Activated effector memory CD4-positive, alpha-beta T cell treated with Interleukin-2 at 50 U/mL for 16 hours (primary cell): Measurements from ENCODE around the gene MAP4K3.
"Not testable (repeated sequence)": the region's sequence is repeated elsewhere in the genome, so short reads cannot be mapped to it uniquely, and the experiment has no call there.

Source experiments
- DNase-seq: peaks from one replicate; pipeline ENCODE4 v3.0.0-alpha.2; 2020

The MAP4K3 gene

DNA sequence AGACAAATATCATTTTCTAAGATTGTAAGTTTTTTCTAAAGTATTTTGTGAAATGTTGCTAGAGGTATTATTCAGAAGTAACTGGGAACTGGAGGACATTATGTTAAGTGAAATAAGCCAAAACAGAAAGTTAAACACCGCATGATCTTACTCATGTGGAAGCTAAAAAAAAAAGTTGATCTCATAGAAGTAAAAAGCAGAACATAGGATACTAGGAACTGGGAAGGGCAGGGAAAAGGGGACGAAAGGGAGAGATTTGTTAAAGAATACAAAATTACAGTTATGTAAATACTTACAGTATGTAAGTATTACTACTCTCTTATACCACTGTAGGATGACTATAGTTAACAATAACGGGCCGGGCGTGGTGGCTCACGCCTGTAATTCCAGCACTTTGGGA lies 146.7 kb downstream of the MAP4K3 start:
- DNase-seq, result no peak

DNA sequence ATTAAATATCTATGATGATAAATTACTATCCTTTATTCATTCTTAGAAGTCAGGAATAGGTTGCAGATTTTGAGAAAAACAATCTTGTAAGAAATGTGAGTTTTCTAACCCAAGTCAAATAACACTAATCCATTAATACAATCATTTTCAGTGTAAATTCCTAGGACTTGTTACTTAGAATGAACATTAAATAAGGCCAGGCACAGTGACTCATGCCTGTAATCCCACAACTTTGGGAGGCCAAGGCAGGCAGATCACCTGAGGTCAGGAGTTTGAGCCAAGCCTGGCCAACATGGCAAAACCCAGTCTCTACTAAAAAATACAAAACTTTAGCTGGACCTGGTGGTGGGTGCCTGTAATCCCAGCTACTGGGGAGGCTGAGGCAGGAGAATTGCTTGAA lies 147.5 kb downstream of the MAP4K3 start:
- no peak for DNase-seq

DNA sequence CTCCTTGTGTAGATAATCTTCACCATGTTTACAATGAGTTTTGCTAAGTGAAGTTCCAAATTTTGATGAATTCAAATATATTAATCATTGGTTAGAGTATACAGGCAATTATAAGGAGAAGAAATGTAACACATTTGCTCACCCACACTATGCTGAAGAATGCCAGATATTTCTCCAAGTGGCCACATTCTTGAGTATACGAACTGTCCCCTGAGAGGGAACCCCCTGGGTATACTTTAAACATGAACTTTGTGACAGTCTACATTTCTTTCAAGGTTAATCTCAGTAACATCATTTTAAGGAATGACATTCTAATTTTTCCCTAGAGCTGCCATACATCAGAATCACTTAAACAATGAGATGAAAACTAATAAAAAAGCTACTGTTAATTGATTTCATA lies 153.5 kb downstream of the MAP4K3 start:
- DNase-seq, result no peak

- no peak for DNase-seq
These were observed 155.7 kb downstream of the MAP4K3 start for GRCh38 chr2:39281391-39281790.

- DNase-seq, result no peak
These were observed 162.1 kb downstream of the MAP4K3 start for GRCh38 chr2:39275016-39275415.

GRCh38 chr2:39269941-39270340 lies 167.1 kb downstream of the MAP4K3 start:
- DNase-seq, result no peak

- DNase-seq, result no peak
These were observed 170.1 kb downstream of the MAP4K3 start for GRCh38 chr2:39266916-39267434.

- DNase-seq, result no peak
These were observed 170.8 kb downstream of the MAP4K3 start for GRCh38 chr2:39266139-39266805.

DNA sequence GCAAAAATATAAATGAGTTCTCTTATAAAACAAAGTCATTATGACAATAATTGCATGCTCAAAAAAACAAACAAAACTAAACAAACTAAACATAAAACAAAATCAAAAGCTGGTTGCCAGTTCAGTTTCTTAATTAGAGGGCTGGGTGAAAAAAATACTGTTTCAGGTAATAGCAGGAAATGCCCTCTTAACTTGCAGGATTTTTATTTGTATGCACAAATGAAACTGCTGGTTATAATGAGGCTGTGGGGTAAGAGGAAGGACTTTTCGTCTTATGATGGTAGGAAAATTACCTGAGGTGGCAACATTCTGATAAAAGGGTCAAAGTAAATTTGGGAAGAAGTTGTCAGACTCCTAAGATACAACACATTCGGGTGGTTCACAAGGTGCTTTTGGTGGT lies 171.8 kb downstream of the MAP4K3 start:
- no peak for DNase-seq

GRCh38 chr2:39264733-39265132 lies 172.4 kb downstream of the MAP4K3 start:
- DNase-seq, result no peak

GRCh38 chr2:39260087-39260486 lies 177.0 kb downstream of the MAP4K3 start:
- no peak for DNase-seq

DNA sequence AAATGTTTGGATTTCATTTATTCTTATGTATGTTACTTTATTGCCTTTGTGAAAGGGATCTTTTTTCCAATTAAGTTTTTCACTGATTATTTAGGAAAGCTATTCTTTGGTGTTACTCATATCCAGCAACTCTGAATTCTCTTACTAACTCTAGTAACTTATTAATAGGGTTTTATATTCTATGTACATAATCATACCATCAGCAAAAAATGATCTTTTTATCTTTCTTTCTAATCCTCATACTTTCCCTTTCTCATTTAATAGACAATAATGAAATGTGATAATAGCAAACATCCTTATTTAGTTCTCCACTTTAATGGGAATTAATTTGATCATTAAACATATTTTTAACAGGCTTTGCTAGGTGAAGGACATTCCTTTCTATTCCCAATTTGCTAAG lies 181.0 kb downstream of the MAP4K3 start:
- no peak for DNase-seq

GRCh38 chr2:39252888-39253518 lies 184.1 kb downstream of the MAP4K3 start:
- no peak for DNase-seq

- no peak for DNase-seq
These were observed 189.5 kb downstream of the MAP4K3 start for GRCh38 chr2:39247512-39248043.

- DNase-seq, result no peak
These were observed 190.6 kb downstream of the MAP4K3 start for GRCh38 chr2:39246382-39246980.

DNA sequence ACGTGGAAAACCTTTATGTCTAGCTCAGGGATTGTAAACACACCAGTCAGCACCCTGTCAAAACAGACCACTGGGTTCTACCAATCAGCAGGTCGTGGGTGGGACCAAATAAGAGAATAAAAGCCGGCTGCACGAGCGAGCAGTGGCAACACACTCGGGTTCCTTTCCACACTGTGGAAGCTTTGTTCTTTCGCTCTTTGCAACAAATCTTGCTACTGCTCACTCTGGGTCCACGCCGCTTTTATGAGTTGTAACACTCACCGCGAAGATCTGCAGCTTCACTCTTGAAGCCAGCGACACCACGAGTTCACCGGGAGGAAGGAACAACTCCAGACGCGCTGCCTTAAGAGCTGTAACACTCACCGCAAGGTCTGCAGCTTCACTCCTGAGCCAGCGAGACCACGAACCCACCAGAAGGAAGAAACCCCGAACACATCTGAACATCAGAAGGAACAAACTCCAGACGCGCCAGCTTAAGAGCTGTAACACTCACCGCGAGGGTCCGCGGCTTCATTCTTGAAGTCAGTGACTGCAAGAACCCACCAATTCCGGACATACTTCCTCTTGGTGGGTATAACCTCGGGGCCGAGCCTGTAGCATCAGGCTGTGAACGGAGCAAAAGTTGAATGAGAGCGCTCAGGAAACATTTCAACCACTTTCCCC lies 192.0 kb downstream of the MAP4K3 start:
- not testable (repeated sequence) for DNase-seq

- not testable (repeated sequence) for DNase-seq
These were observed 192.7 kb downstream of the MAP4K3 start for GRCh38 chr2:39244241-39244862.

DNA sequence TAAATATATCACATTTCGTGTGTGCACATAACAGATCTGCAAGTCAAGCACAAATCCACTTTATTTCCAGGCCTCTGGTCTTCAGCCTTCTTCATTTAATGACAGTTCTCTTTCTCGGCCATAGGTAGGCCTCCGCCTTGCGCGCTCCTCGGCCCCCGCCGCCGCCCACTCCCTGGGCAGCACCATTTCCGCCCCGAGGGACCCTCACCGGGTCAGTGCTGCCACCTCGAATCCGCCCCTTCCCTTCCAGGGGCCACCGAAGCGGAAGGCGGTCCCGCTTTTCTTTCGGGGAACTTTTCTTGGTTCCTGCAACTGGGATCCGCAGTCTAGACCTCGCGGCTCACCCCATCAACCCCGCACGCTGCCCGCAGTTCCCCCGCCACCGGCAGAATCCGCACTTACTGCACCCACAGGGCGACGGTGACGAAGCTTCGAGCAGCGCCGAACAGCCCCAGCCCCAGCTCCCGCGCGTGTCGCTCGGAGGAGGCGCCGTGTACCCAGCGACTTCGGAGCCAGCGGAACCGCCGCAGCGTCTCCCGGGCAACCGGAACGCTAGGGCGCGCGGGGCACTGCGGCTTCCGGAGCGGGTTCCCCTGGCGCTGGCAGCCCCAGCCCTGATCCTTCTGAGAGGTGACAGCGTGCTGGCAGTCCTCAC lies 193.5 kb downstream of the MAP4K3 start, which contains the start of gene CDKL4:
Gene CDKL4, minus strand, starts transcription at position 502 of the 655 bp plus-strand sequence.
- DNase-seq, result no peak

DNA sequence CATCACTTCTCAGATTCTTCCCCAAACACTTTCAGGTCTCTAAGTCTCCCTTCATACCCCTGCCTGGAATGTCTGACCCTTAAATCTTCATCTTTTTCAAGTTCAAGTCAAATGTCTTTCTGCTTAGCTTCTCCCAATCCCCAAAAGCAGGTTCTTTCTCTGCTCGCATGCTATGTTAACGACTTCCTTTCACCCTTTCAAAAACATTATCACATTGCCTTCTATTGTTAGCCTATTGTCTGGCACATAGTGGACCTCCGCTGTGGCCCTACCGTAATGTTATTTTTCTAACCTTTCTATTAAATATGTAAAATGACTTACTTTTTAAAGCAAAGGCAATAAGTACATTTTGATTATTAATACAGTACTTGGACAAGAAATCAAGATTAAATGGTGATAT lies 195.5 kb downstream of the MAP4K3 start:
- DNase-seq, result no peak

GRCh38 chr2:39240758-39241157 lies 196.3 kb downstream of the MAP4K3 start:
- DNase-seq, result no peak

GRCh38 chr2:39234754-39235153 lies 202.3 kb downstream of the MAP4K3 start:
- DNase-seq, result no peak

GRCh38 chr2:39232141-39232540 lies 204.9 kb downstream of the MAP4K3 start:
- DNase-seq, result no peak
